Measurements from ENCODE around the gene MMP25.
"Not testable (repeated sequence)": the region's sequence is repeated elsewhere in the genome, so short reads cannot be mapped to it uniquely, and the experiment has no call there.

The MMP25 gene

GRCh38 chr16:3074860-3075522 lies 28.6 kb downstream of the MMP25 start:
- peak; percentile 70 for DNase-seq

GRCh38 chr16:3075523-3075915 lies 29.2 kb downstream of the MMP25 start:
- no peak for DNase-seq

- DNase-seq: not testable (repeated sequence)
These were observed 29.6 kb downstream of the MMP25 start for GRCh38 chr16:3075946-3076345.

GRCh38 chr16:3076577-3076976 lies 30.2 kb downstream of the MMP25 start:
- no peak for DNase-seq

GRCh38 chr16:3080024-3080423 lies 33.7 kb downstream of the MMP25 start:
- DNase-seq: no peak

GRCh38 chr16:3081957-3082356 lies 35.6 kb downstream of the MMP25 start:
- DNase-seq: not testable (repeated sequence)

- not testable (repeated sequence) for DNase-seq
These were observed 37.0 kb downstream of the MMP25 start for GRCh38 chr16:3083408-3083807.

GRCh38 chr16:3084491-3084890 lies 38.1 kb downstream of the MMP25 start:
- DNase-seq: no peak

GRCh38 chr16:3084969-3085670 lies 38.8 kb downstream of the MMP25 start:
- DNase-seq: no peak

GRCh38 chr16:3085868-3086595 lies 39.7 kb downstream of the MMP25 start:
- DNase-seq: no peak

GRCh38 chr16:3086596-3087242 lies 40.4 kb downstream of the MMP25 start:
- DNase-seq: no peak

- no peak for DNase-seq
These were observed 41.2 kb downstream of the MMP25 start for GRCh38 chr16:3087243-3088235.

GRCh38 chr16:3088450-3088849 lies 42.1 kb downstream of the MMP25 start:
- DNase-seq: no peak

GRCh38 chr16:3088925-3089716 lies 42.8 kb downstream of the MMP25 start:
- DNase-seq: no peak

GRCh38 chr16:3089717-3090592 lies 43.6 kb downstream of the MMP25 start:
- DNase-seq: no peak

- DNase-seq: no peak
These were observed 45.2 kb downstream of the MMP25 start for GRCh38 chr16:3091551-3091950.

- no peak for DNase-seq
These were observed 46.2 kb downstream of the MMP25 start for GRCh38 chr16:3092501-3092941.

- DNase-seq: peak; percentile 49
These were observed 48.1 kb downstream of the MMP25 start for GRCh38 chr16:3094289-3095027.

- DNase-seq: peak; percentile 46
These were observed 49.5 kb downstream of the MMP25 start for GRCh38 chr16:3095869-3096268.

Data from activated CD4-positive, alpha-beta T cell treated with anti-CD3 and anti-CD28 coated beads, Interleukin-2, amount 50 U/mL, for 1 hour (primary cell).